Measurements from ENCODE around the gene SEC61A2. TPM values are rescaled to one million over a fixed set of nuclear protein-coding genes. Genes with fewer than 3 reads are reported as not detected.

The SEC61A2 gene
- total and polyA plus RNA-seq, 4 donors, result 2.8 to 17.5 (median 6.3) TPM

- Histone ChIP-seq H3K36me3 (ENCODE audit: control insufficient read depth in 4 of 4, insufficient read depth in 4 of 4, low read length in 4 of 4) (peaks cover 3 to 16% (median 11%) of the 10 kb centered on the region in 4 donors), H3K9me3 (ENCODE audit: control insufficient read depth in 4 of 4, insufficient read depth in 3 of 4, low read length in 3 of 4) (no peaks in the 10 kb centered on the region), H3K4me1 (ENCODE audit: control insufficient read depth in 5 of 5, insufficient read depth in 5 of 5, low read length in 5 of 5) (no peaks in the 10 kb centered on the region), H3K27ac (ENCODE audit: low read depth in 1 of 2, low read length in 1 of 2) (no peak overlapping the region), H3K4me3 (no peak overlapping the region), H3K27me3 (ENCODE audit: control insufficient read depth in 3 of 3, insufficient read depth in 3 of 3, low read length in 2 of 3) (no peaks in the 10 kb centered on the region), H3K9ac (ENCODE audit: insufficient read depth in 1 of 2, low read length in 2 of 2) (no peak overlapping the region)
- no peak for TF ChIP-seq CTCF (IDR thresholded peaks at IDR 0.05; ENCODE audit: control extremely low read depth, extremely low read depth)
- DNase-seq (no peak), ATAC-seq (ENCODE audit: insufficient read depth, low FRiP score) (no peak)
- 67 to 75% methylated on average over 8 of the region's 8 CpGs for WGBS, 2 donors
Observed at GRCh38 chr10:12186323-12186722, 56.8 kb downstream of the SEC61A2 start.

- WGBS, 2 donors, result 85 to 89% methylated on average over 5 of the region's 5 CpGs
- Histone ChIP-seq H3K9me3 (ENCODE audit: control insufficient read depth in 4 of 4, insufficient read depth in 3 of 4, low read length in 3 of 4) (no peaks in the 10 kb centered on the region), H3K27ac (ENCODE audit: low read depth in 1 of 2, low read length in 1 of 2) (no peak overlapping the region), H3K36me3 (ENCODE audit: control insufficient read depth in 4 of 4, insufficient read depth in 4 of 4, low read length in 4 of 4) (peaks cover 7 to 16% (median 9%) of the 10 kb centered on the region in 4 donors), H3K4me1 (ENCODE audit: control insufficient read depth in 5 of 5, insufficient read depth in 5 of 5, low read length in 5 of 5) (no peaks in the 10 kb centered on the region), H3K27me3 (ENCODE audit: control insufficient read depth in 3 of 3, insufficient read depth in 3 of 3, low read length in 2 of 3) (no peaks in the 10 kb centered on the region), H3K4me3 (no peak overlapping the region), H3K9ac (ENCODE audit: insufficient read depth in 1 of 2, low read length in 2 of 2) (no peak overlapping the region)
- TF ChIP-seq CTCF (IDR thresholded peaks at IDR 0.05; ENCODE audit: control extremely low read depth, extremely low read depth), result no peak
- no peak for DNase-seq
- no peak for ATAC-seq (ENCODE audit: insufficient read depth, low FRiP score)
Observed at GRCh38 chr10:12187321-12187905, 57.9 kb downstream of the SEC61A2 start.

GRCh38 chr10:12188656-12189055 is 59.2 kb downstream of the SEC61A2 start:
- DNase-seq (no peak), ATAC-seq (ENCODE audit: insufficient read depth, low FRiP score) (no peak)
- Histone ChIP-seq H3K36me3 (ENCODE audit: control insufficient read depth in 4 of 4, insufficient read depth in 4 of 4, low read length in 4 of 4) (peaks cover 5 to 16% (median 10%) of the 10 kb centered on the region in 4 donors), H3K4me3 (no peak overlapping the region), H3K27ac (ENCODE audit: low read depth in 1 of 2, low read length in 1 of 2) (no peak overlapping the region), H3K9ac (ENCODE audit: insufficient read depth in 1 of 2, low read length in 2 of 2) (no peak overlapping the region), H3K4me1 (ENCODE audit: control insufficient read depth in 5 of 5, insufficient read depth in 5 of 5, low read length in 5 of 5) (no peaks in the 10 kb centered on the region), H3K27me3 (ENCODE audit: control insufficient read depth in 3 of 3, insufficient read depth in 3 of 3, low read length in 2 of 3) (no peaks in the 10 kb centered on the region), H3K9me3 (ENCODE audit: control insufficient read depth in 4 of 4, insufficient read depth in 3 of 4, low read length in 3 of 4) (no peaks in the 10 kb centered on the region)
- TF ChIP-seq CTCF (IDR thresholded peaks at IDR 0.05; ENCODE audit: control extremely low read depth, extremely low read depth), result no peak
- WGBS, 2 donors, result 80 to 87% methylated on average over 6 of the region's 6 CpGs

GRCh38 chr10:12189426-12189825 is 59.9 kb downstream of the SEC61A2 start:
- no peak overlapping the region for H3K27ac ChIP-seq (ENCODE audit: low read depth in 1 of 2, low read length in 1 of 2)
- H3K36me3 ChIP-seq (ENCODE audit: control insufficient read depth in 4 of 4, insufficient read depth in 4 of 4, low read length in 4 of 4), result peaks cover 5 to 16% (median 10%) of the 10 kb centered on the region in 4 donors
- no peaks in the 10 kb centered on the region for H3K27me3 ChIP-seq (ENCODE audit: control insufficient read depth in 3 of 3, insufficient read depth in 3 of 3, low read length in 2 of 3)
- no peak overlapping the region for H3K4me3 ChIP-seq
- 95 to 97% methylated on average over 10 of the region's 10 CpGs for WGBS, 2 donors
- H3K9me3 ChIP-seq (ENCODE audit: control insufficient read depth in 4 of 4, insufficient read depth in 3 of 4, low read length in 3 of 4), result no peaks in the 10 kb centered on the region
- no peak for DNase-seq
- no peak for ATAC-seq (ENCODE audit: insufficient read depth, low FRiP score)
- peaks cover 3 to 6% (median 4%) of the 10 kb centered on the region in 5 donors for H3K4me1 ChIP-seq (ENCODE audit: control insufficient read depth in 5 of 5, insufficient read depth in 5 of 5, low read length in 5 of 5)
- no peak for TF ChIP-seq CTCF (IDR thresholded peaks at IDR 0.05; ENCODE audit: control extremely low read depth, extremely low read depth)
- no peak overlapping the region for H3K9ac ChIP-seq (ENCODE audit: insufficient read depth in 1 of 2, low read length in 2 of 2)

All from lung (tissue), 12 donors.